Esophagus muscularis mucosa (tissue), 4 donors: Measurements from ENCODE around the gene KCNQ4.

Experiments
- EP300 ChIP-seq: sonication (generic); formaldehyde crosslinking; IDR thresholded peaks from one replicate; pipeline ENCODE4 v1.6.1; 2017; ENCODE audit warnings: antibody characterized with exemption
- POLR2A ChIP-seq: fragments of 450-650 bp; IDR thresholded peaks from one replicate; pipeline ENCODE4 v1.6.1; 2017; ENCODE audit warnings: antibody characterized with exemption, moderate library complexity, mild to moderate bottlenecking, low read depth
- POLR2AphosphoS5 ChIP-seq, 2 donors: sonication (generic); formaldehyde crosslinking; IDR thresholded peaks; one replicate each; pipeline ENCODE4 v1.6.1; 2017; ENCODE audit warnings: antibody characterized with exemption in 2 of 2
- TF ChIP-seq, protein P1 (sequence below), 3 experiments: fragments of 200-600 bp in 2 of 3; fragments of 450-650 bp in 1 of 3; sonication (generic) in 2 of 3; IDR thresholded peaks; one replicate each; pipeline ENCODE4 v1.5.1; 2017 to 2019; ENCODE audit warnings: antibody characterized with exemption in 3 of 3, mild to moderate bottlenecking in 2 of 3, moderate library complexity in 1 of 3

DNA sequence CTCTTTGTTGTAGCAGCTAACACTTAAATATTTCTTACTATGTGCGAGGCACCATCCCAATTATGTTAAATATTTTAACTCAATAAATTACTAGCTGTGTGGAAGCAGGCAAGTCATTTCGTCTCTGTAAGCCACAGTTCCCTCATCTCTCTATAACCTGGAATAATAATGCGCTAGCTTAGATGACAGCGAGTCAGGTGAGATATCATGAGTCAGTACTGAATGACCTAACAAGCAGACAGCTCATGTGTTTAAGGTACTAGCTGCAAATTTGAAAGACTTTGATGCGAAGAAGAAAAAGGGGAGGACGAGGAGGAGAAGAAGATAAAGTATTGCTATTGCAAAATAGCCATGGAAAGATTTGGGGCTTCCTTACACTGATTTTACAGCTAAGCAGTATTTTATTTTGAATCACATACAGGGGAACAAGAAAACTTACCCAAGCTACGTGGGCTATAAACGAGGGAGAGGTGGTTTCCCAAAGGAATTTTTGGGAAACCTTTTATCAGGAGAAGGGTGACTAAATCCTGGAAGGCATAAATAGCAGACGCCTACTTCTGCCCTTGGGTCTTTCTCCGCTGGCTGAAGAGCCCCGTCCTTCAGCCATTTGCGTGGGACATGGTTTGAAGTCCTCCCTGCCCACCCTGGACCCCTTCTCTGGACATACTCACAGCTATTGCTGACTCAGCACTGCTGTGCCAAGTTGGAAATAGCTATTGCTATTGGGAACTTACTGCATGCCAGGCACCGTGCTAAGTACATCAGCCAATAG is 69.7 kb downstream of the KCNQ4 start:
- TF ChIP-seq, protein P1, sequence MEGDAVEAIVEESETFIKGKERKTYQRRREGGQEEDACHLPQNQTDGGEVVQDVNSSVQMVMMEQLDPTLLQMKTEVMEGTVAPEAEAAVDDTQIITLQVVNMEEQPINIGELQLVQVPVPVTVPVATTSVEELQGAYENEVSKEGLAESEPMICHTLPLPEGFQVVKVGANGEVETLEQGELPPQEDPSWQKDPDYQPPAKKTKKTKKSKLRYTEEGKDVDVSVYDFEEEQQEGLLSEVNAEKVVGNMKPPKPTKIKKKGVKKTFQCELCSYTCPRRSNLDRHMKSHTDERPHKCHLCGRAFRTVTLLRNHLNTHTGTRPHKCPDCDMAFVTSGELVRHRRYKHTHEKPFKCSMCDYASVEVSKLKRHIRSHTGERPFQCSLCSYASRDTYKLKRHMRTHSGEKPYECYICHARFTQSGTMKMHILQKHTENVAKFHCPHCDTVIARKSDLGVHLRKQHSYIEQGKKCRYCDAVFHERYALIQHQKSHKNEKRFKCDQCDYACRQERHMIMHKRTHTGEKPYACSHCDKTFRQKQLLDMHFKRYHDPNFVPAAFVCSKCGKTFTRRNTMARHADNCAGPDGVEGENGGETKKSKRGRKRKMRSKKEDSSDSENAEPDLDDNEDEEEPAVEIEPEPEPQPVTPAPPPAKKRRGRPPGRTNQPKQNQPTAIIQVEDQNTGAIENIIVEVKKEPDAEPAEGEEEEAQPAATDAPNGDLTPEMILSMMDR (IDR thresholded peaks at IDR 0.05), result no peak
- no peak for TF ChIP-seq POLR2AphosphoS5 (IDR thresholded peaks at IDR 0.05)
- no peak for TF ChIP-seq EP300
- no peak for TF ChIP-seq POLR2A
